Endothelial cell of umbilical vein (primary cell): ENCODE data around the gene PRR7. TPM values are rescaled to one million over a fixed set of nuclear protein-coding genes. Genes with fewer than 3 reads are reported as not detected.

Experiments
- BruUV-seq: library from RNA; stranded (reverse); fragments of 400-500 nt; replicated peaks from 2 replicates; lab custom pipeline; 2021; lab: Mats Ljungman, UMichigan
- CTCF ChIA-PET: fragments of 300-600, 350-600 bp; sonication (Branson Sonifier 250); formaldehyde crosslinking; loops from one replicate; lab custom pipeline; 2021; ENCODE audit warnings: antibody characterized with exemption, inconsistent platforms; lab: Charles Lee
- POLR2A ChIA-PET: fragments of 300-600, 350-600 bp; sonication (Branson Sonifier 250); formaldehyde crosslinking; loops from one replicate; lab custom pipeline; 2021; ENCODE audit warnings: antibody characterized with exemption, inconsistent platforms; lab: Charles Lee
- DNase-seq: peaks from one replicate; pipeline ENCODE4 v3.0.0-alpha.2; 2011; ENCODE audit warnings: low read depth, low spot score
- FAIRE-seq: peaks from 2 replicates; lab custom pipeline; 2011; peaks lifted over from hg19 to GRCh38; lab: Jason Lieb, UNC
- H2AFZ ChIP-seq: 2 replicates; pipeline ENCODE4 v1.6.0; 2012; ENCODE audit warnings: low read depth, low read length, control low read depth, inconsistent platforms
- H3K27ac ChIP-seq: 2 replicates; pipeline ENCODE4 v1.5.1; 2011; ENCODE audit warnings: low read depth, mild to moderate bottlenecking, control low read depth, low read length, moderate library complexity; ENCODE audit not compliant: insufficient read depth
- H3K27me3 ChIP-seq, 2 experiments: 2 replicates each; pipeline versions ENCODE4 v1.6.0 to v1.6.1; 2011; ENCODE audit warnings: low read length in 2 of 2, mixed read lengths in 1 of 2; ENCODE audit not compliant: control insufficient read depth in 2 of 2, insufficient read depth in 2 of 2
- H3K36me3 ChIP-seq, 2 experiments: 2 replicates in 1 of 2; 3 replicates in 1 of 2; pipeline ENCODE4 v1.5.1; 2011; ENCODE audit warnings: low read length in 2 of 2, mild to moderate bottlenecking in 1 of 2, moderate library complexity in 1 of 2; ENCODE audit not compliant: control insufficient read depth in 2 of 2, insufficient read depth in 2 of 2; ENCODE audit errors: extremely low read depth in 1 of 2
- H3K4me1 ChIP-seq: 3 replicates; pipeline ENCODE4 v1.5.1; 2011; ENCODE audit warnings: mild to moderate bottlenecking, low read length; ENCODE audit not compliant: control insufficient read depth, insufficient read depth; ENCODE audit errors: extremely low read depth
- H3K4me2 ChIP-seq: 2 replicates; pipeline ENCODE4 v1.6.1; 2011; ENCODE audit warnings: low read length, control low read depth, mixed read lengths; ENCODE audit not compliant: insufficient read depth
- H3K4me3 ChIP-seq, 3 experiments: fragments of 200-600 bp in 1 of 3; sonication (generic), shearing (Covaris generic) in 1 of 3; replicated peaks in 1 of 3; 2 replicates each; pipeline ENCODE4 v1.5.1; 2011 to 2016; ENCODE audit warnings: control low read depth in 3 of 3, low read length in 3 of 3, mild to moderate bottlenecking in 2 of 3, inconsistent platforms in 1 of 3, low read depth in 1 of 3, moderate library complexity in 1 of 3; ENCODE audit not compliant: insufficient read depth in 1 of 3
- H3K79me2 ChIP-seq: 2 replicates; pipeline ENCODE4 v1.6.0; 2012; ENCODE audit warnings: low read length, inconsistent platforms; ENCODE audit not compliant: control insufficient read depth, insufficient read depth
- H3K9ac ChIP-seq: replicated peaks from 2 replicates; pipeline ENCODE3; 2011; ENCODE audit warnings: low read length, control low read depth; ENCODE audit not compliant: insufficient read depth; ENCODE audit errors: extremely low read depth
- H3K9me1 ChIP-seq: replicated peaks from 3 replicates; pipeline ENCODE4 v1.6.0; 2011; ENCODE audit warnings: mild to moderate bottlenecking, low read length; ENCODE audit not compliant: control insufficient read depth, insufficient read depth; ENCODE audit errors: extremely low read depth
- H3K9me3 ChIP-seq: replicated peaks from 2 replicates; pipeline ENCODE4 v1.5.1; 2012; ENCODE audit warnings: low read length, inconsistent platforms; ENCODE audit not compliant: control insufficient read depth, insufficient read depth
- H4K20me1 ChIP-seq: replicated peaks from 2 replicates; pipeline ENCODE3; 2011; ENCODE audit warnings: mild to moderate bottlenecking, low read length; ENCODE audit not compliant: control insufficient read depth, insufficient read depth; ENCODE audit errors: extremely low read depth
- CTCF ChIP-seq, 2 donors: IDR thresholded peaks; 1 replicate in 1 of 2; 2 replicates in 1 of 2; pipeline ENCODE4 v1.5.1; 2011; ENCODE audit warnings: low read length in 2 of 2, mild to moderate bottlenecking in 2 of 2, moderate library complexity in 2 of 2, control low read depth in 1 of 2, inconsistent platforms in 1 of 2, low read depth in 1 of 2; ENCODE audit not compliant: insufficient read depth in 1 of 2; ENCODE audit errors: extremely low read depth in 1 of 2
- EZH2 ChIP-seq: IDR thresholded peaks from 2 replicates; pipeline ENCODE4 v1.6.1; 2012; ENCODE audit warnings: borderline replicate concordance, low read depth, mild to moderate bottlenecking, moderate library complexity, low read length, inconsistent platforms; ENCODE audit not compliant: severe bottlenecking
- FOS ChIP-seq: IDR thresholded peaks from 2 replicates; pipeline ENCODE4 v1.6.1; 2011; ENCODE audit warnings: mild to moderate bottlenecking, low read length, moderate library complexity, borderline replicate concordance; ENCODE audit not compliant: insufficient read depth
- GATA2 ChIP-seq: IDR thresholded peaks from 2 replicates; pipeline ENCODE4 v1.7.0; 2011; ENCODE audit warnings: low read depth, mild to moderate bottlenecking, moderate library complexity, mixed read lengths, low read length; ENCODE audit not compliant: insufficient read length, insufficient read depth
- JUN ChIP-seq: IDR thresholded peaks from 2 replicates; pipeline ENCODE4 v1.6.1; 2011; ENCODE audit warnings: borderline replicate concordance, low read depth; ENCODE audit not compliant: insufficient read length, insufficient read depth
- MAX ChIP-seq: IDR thresholded peaks from 2 replicates; pipeline ENCODE4 v1.6.1; 2011; ENCODE audit not compliant: insufficient read depth, insufficient read length
- MYC ChIP-seq: IDR thresholded peaks from one replicate; pipeline ENCODE4 v1.6.1; 2011; ENCODE audit warnings: mild to moderate bottlenecking, low read depth, low read length
- POLR2A ChIP-seq: IDR thresholded peaks from 2 replicates; pipeline ENCODE4 v1.6.1; 2012; ENCODE audit warnings: low read depth, mild to moderate bottlenecking, control low read depth, low read length
- POLR2AphosphoS5 ChIP-seq: IDR thresholded peaks from 2 replicates; pipeline ENCODE4 v1.6.1; 2012; ENCODE audit warnings: low read depth, mild to moderate bottlenecking, control low read depth, low read length, moderate library complexity; ENCODE audit not compliant: insufficient read depth
- dilution Hi-C: fragments of 300-500 bp; cut with MboI; formaldehyde crosslinking; loops from one replicate; pipeline ENCODE4 v1.15.0; 2019; ENCODE audit warnings: low sequenced_read_pairs; ENCODE audit not compliant: extremely low pct_ligation_motif_present
- intact Hi-C: fragments of 100-400 bp; cut with micrococcal nuclease; formaldehyde crosslinking; loops from one replicate; pipeline ENCODE4 v1.10.0; 2022
- polyA plus RNA-seq, 4 experiments: library from polyadenylated mRNA; depleted of rRNA in 3 of 4; stranded (reverse) in 3 of 4; unstranded in 1 of 4; fragments of >200 nt; gene quantifications; 2 replicates each; pipeline versions ENCODE4 v1.2.1 to v1.2.3, GENCODE V29; 2011 to 2012; ENCODE audit warnings: missing spikeins in 1 of 4
- total RNA-seq: library from RNA; stranded (reverse); gene quantifications from 2 replicates; pipeline ENCODE4 v1.2.3, GENCODE V29; 2021

The PRR7 gene
- total and polyA plus RNA-seq, 2 donors (not counting 3 experiments of a cell fraction or from before 2014, with no cell fraction given): 6.5 to 6.6 TPM

- no peaks in the 10 kb centered on the region for H4K20me1 ChIP-seq
- H3K4me1 ChIP-seq: no peaks in the 10 kb centered on the region
- peaks cover 11 to 31% of the 10 kb centered on the region in 2 experiments for H3K36me3 ChIP-seq
- BruUV-seq: no TSS peak
- no peaks in the 10 kb centered on the region for H3K9me1 ChIP-seq
- no peak overlapping the region for H2AFZ ChIP-seq
- FAIRE-seq (no peak), DNase-seq (no peak)
- no peak overlapping the region for H3K27ac ChIP-seq
- no peak overlapping the region for H3K4me3 ChIP-seq
- POLR2A ChIA-PET: no interaction called here
- H3K9ac ChIP-seq: no peak overlapping the region
- intact Hi-C loops (no loop called here), dilution Hi-C loops (no loop called here)
- no peaks in the 10 kb centered on the region for H3K9me3 ChIP-seq
- H3K79me2 ChIP-seq: no peaks in the 10 kb centered on the region
- CTCF ChIA-PET: interaction anchor here (1.0 to 2.0 kb wide), 2 partner anchors 30 to 45 kb away, joined by 5 read pairs; no protein-coding TSS in a partner anchor
- TF ChIP-seq POLR2A (no peak), MAX (no peak), EZH2 (no peak), CTCF (IDR thresholded peaks at IDR 0.05; ENCODE audit: extremely low read depth in 1 of 2, insufficient read depth in 1 of 2, low read depth in 1 of 2, low read length in 2 of 2) (no peak), POLR2AphosphoS5 (no peak), FOS (no peak), MYC (no peak), GATA2 (no peak), JUN (no peak)
- no peak overlapping the region for H3K4me2 ChIP-seq
- no peaks in the 10 kb centered on the region for H3K27me3 ChIP-seq
Observed at GRCh38 chr5:177434942-177435738, 11.5 kb upstream of the PRR7 start.
